Trophoblast cell (in vitro differentiated cells and primary cell): ENCODE measurements around the gene CGNL1.

ENCODE experiments used
- DNase-seq, 2 donors: peaks; one replicate each; pipeline ENCODE4 v3.0.0-alpha.2; 2016
- H2AFZ ChIP-seq: 2 replicates; pipeline ENCODE4 v1.6.1; 2013; ENCODE audit warnings: low read length, moderate library complexity, mild to moderate bottlenecking; ENCODE audit not compliant: insufficient read depth, poor library complexity
- H2AK5ac ChIP-seq: 2 replicates; pipeline ENCODE4 v1.6.1; 2013; ENCODE audit warnings: mild to moderate bottlenecking, low read length
- H2BK120ac ChIP-seq: 2 replicates; pipeline ENCODE4 v1.6.1; 2013; ENCODE audit warnings: low read length, mild to moderate bottlenecking, moderate library complexity; ENCODE audit not compliant: insufficient read depth, poor library complexity
- H2BK12ac ChIP-seq: 2 replicates; pipeline ENCODE4 v1.6.1; 2013; ENCODE audit warnings: mild to moderate bottlenecking, low read length, moderate library complexity
- H2BK5ac ChIP-seq: 2 replicates; pipeline ENCODE4 v1.6.1; 2013; ENCODE audit warnings: low read length, low read depth, moderate library complexity, mild to moderate bottlenecking; ENCODE audit not compliant: poor library complexity
- H3K14ac ChIP-seq: 2 replicates; pipeline ENCODE4 v1.6.1; 2013; ENCODE audit warnings: mild to moderate bottlenecking, low read length
- H3K18ac ChIP-seq: 2 replicates; pipeline ENCODE4 v1.6.1; 2013; ENCODE audit warnings: mild to moderate bottlenecking, low read length
- H3K23ac ChIP-seq: 2 replicates; pipeline ENCODE4 v1.6.1; 2013; ENCODE audit warnings: low read length
- H3K27ac ChIP-seq: 2 replicates; pipeline ENCODE4 v1.5.1; 2013; ENCODE audit warnings: low read depth, mild to moderate bottlenecking, inconsistent platforms, low read length, moderate library complexity
- H3K27me3 ChIP-seq: 2 replicates; pipeline ENCODE4 v1.6.1; 2013; ENCODE audit warnings: inconsistent platforms, mild to moderate bottlenecking, low read length, moderate library complexity; ENCODE audit not compliant: insufficient read depth
- H3K36me3 ChIP-seq, 2 experiments: 1 replicate in 1 of 2; 2 replicates in 1 of 2; pipeline ENCODE4 v1.6.1; 2013; ENCODE audit warnings: low read length in 2 of 2, mild to moderate bottlenecking in 2 of 2, moderate library complexity in 1 of 2; ENCODE audit not compliant: insufficient read depth in 2 of 2, control insufficient read depth in 1 of 2
- H3K4ac ChIP-seq: 2 replicates; pipeline ENCODE4 v1.6.1; 2013; ENCODE audit warnings: low read depth, mild to moderate bottlenecking, low read length, moderate library complexity
- H3K4me1 ChIP-seq, 2 experiments: 1 replicate in 1 of 2; 2 replicates in 1 of 2; pipeline ENCODE4 v1.6.1; 2013; ENCODE audit warnings: low read length in 2 of 2, mild to moderate bottlenecking in 2 of 2, moderate library complexity in 1 of 2; ENCODE audit not compliant: insufficient read depth in 2 of 2, control insufficient read depth in 1 of 2
- H3K4me2 ChIP-seq: 2 replicates; pipeline ENCODE4 v1.6.1; 2013; ENCODE audit warnings: inconsistent platforms, mild to moderate bottlenecking, low read length, moderate library complexity
- H3K4me3 ChIP-seq: 2 replicates; pipeline ENCODE4 v1.5.1; 2013; ENCODE audit warnings: mild to moderate bottlenecking, low read depth, low read length, inconsistent platforms
- H3K79me1 ChIP-seq: one replicate; pipeline ENCODE4 v1.6.1; 2013; ENCODE audit warnings: low read length
- H3K79me2 ChIP-seq: 2 replicates; pipeline ENCODE4 v1.6.1; 2013; ENCODE audit warnings: low read length, mild to moderate bottlenecking; ENCODE audit not compliant: control insufficient read depth, insufficient read depth, poor library complexity
- H3K9ac ChIP-seq: 2 replicates; pipeline ENCODE4 v1.6.1; 2013; ENCODE audit warnings: mild to moderate bottlenecking, low read length
- H3K9me3 ChIP-seq: 2 replicates; pipeline ENCODE4 v1.6.1; 2013; ENCODE audit warnings: low read depth, mild to moderate bottlenecking, control low read depth, inconsistent platforms, low read length; ENCODE audit not compliant: insufficient read depth
- H4K12ac ChIP-seq: 2 replicates; pipeline ENCODE4 v1.6.1; 2013; ENCODE audit warnings: low read depth, mild to moderate bottlenecking, low read length, moderate library complexity
- H4K8ac ChIP-seq: 2 replicates; pipeline ENCODE4 v1.6.1; 2013; ENCODE audit warnings: low read depth, mild to moderate bottlenecking, low read length, moderate library complexity
- H4K91ac ChIP-seq: one replicate; pipeline ENCODE4 v1.6.1; 2013; ENCODE audit warnings: low read depth, mild to moderate bottlenecking, low read length, moderate library complexity
- WGBS: extraction: QIAGEN DNeasy Blood & Tissue Kit; methylation state at CpG from one replicate; pipeline ENCODE4 v1.1.7; 2013; ENCODE audit warnings: missing lambda C conversion rate; ENCODE audit not compliant: insufficient read length, insufficient coverage; ENCODE audit errors: extremely low coverage; 5-methylcytosine and 5-hydroxymethylcytosine counted together

The CGNL1 gene

GRCh38 chr15:57373882-57374276, 2.4 kb upstream of the CGNL1 start:
- Histone ChIP-seq H3K4me3 (no peak overlapping the region), H3K79me2 (peaks cover 1% of the 10 kb centered on the region), H2BK5ac (no peak overlapping the region), H4K12ac (no peak overlapping the region), H4K91ac (no peak overlapping the region), H3K27ac (no peak overlapping the region), H2BK12ac (no peak overlapping the region), H2BK120ac (no peak overlapping the region), H3K4me2 (no peak overlapping the region), H3K14ac (no peak overlapping the region), H3K4ac (no peak overlapping the region), H3K18ac (no peak overlapping the region), H4K8ac (no peak overlapping the region), H3K79me1 (peaks cover 5% of the 10 kb centered on the region), H2AFZ (no peak overlapping the region), H2AK5ac (peak overlapping the region; percentile 23), H3K27me3 (no peaks in the 10 kb centered on the region), H3K9ac (no peak overlapping the region), H3K23ac (no peak overlapping the region), H3K36me3 (no peaks in the 10 kb centered on the region), H3K4me1 (no peaks in the 10 kb centered on the region), H3K9me3 (no peaks in the 10 kb centered on the region)
- WGBS = no CpG with 5 or more reads among the region's 1 CpG
- no peak for DNase-seq

DNA sequence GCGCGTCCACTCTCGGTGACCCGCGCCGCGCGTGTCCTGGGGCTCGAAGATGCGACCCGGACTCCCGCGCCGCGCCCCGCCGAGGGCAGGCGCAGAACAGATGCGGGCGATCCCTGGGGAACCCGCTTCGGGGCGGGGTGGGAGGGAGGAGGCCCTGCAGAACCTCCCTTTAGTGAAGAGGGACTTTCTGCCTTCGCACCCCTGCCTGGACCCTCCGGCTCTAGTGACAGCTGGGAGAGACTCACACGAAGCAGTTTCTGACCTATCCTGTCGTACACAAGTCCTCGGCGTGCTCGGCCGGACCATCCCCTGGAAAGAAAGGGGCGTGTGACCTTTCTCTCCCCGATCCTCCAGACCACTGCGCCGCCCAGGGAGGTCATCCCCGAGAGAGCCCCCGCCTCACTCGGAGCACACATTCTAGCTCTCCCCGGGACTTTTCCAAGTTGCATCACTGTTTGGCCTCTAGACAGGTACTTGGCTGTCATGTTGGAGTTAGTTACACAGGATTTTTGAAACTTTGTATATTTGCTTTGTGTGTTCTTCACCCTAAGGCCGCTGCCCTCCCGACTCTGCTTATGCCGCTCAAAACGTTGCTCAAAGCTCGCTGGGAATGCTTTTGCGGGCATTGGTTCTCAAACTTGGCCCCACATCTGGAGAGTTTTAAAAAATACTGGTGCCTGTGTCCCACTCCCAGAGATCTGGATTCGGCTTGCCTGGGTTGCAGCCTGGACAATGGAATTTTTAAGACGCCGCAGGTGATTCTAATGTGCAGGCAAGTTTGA, 582 bp downstream of the CGNL1 start:
- Histone ChIP-seq H2BK120ac (no peak overlapping the region), H3K36me3 (no peaks in the 10 kb centered on the region), H3K4me3 (peak overlapping the region; percentile 87), H2AK5ac (no peak overlapping the region), H3K4ac (no peak overlapping the region), H3K9me3 (no peaks in the 10 kb centered on the region), H3K79me1 (peaks cover 5% of the 10 kb centered on the region), H3K4me2 (peak overlapping the region; percentile 95), H4K8ac (no peak overlapping the region), H4K12ac (no peak overlapping the region), H3K18ac (peak overlapping the region; percentile 43), H2BK5ac (no peak overlapping the region), H3K9ac (peak overlapping the region; percentile 78), H3K23ac (no peak overlapping the region), H3K27ac (no peak overlapping the region), H3K79me2 (peaks cover 1% of the 10 kb centered on the region), H4K91ac (peak overlapping the region; percentile 20), H2AFZ (peak overlapping the region; percentile 0), H3K14ac (peak overlapping the region; percentile 38), H3K4me1 (no peaks in the 10 kb centered on the region), H3K27me3 (no peaks in the 10 kb centered on the region), H2BK12ac (no peak overlapping the region)
- WGBS = no CpG with 5 or more reads among the region's 48 CpGs
- DNase-seq = peak; percentile 30 to 57

GRCh38 chr15:57377478-57377847, 1.2 kb downstream of the CGNL1 start:
- Histone ChIP-seq H4K8ac (no peak overlapping the region), H3K4me2 (peak overlapping the region; percentile 95), H2BK120ac (no peak overlapping the region), H3K4ac (no peak overlapping the region), H2AFZ (no peak overlapping the region), H3K27me3 (no peaks in the 10 kb centered on the region), H3K18ac (no peak overlapping the region), H2BK5ac (no peak overlapping the region), H3K9me3 (no peaks in the 10 kb centered on the region), H3K4me1 (no peaks in the 10 kb centered on the region), H3K9ac (no peak overlapping the region), H3K14ac (no peak overlapping the region), H4K91ac (no peak overlapping the region), H4K12ac (no peak overlapping the region), H3K79me1 (peaks cover 5% of the 10 kb centered on the region), H3K36me3 (no peaks in the 10 kb centered on the region), H2BK12ac (no peak overlapping the region), H3K23ac (no peak overlapping the region), H2AK5ac (no peak overlapping the region), H3K4me3 (no peak overlapping the region), H3K79me2 (peaks cover 1% of the 10 kb centered on the region), H3K27ac (no peak overlapping the region)
- no CpG with 5 or more reads among the region's 4 CpGs for WGBS
- DNase-seq = peak in 1 of 2 donors; percentile 40

- H3K36me3 ChIP-seq = no peaks in the 10 kb centered on the region
- WGBS = no CpG with 5 or more reads among the region's 3 CpGs
Observed at GRCh38 chr15:57379487-57379886, 3.2 kb downstream of the CGNL1 start.

More at GRCh38 chr15:57379487-57379886, 3.2 kb downstream of the CGNL1 start:
- Histone ChIP-seq H3K79me2 (peaks cover 1% of the 10 kb centered on the region), H4K91ac (no peak overlapping the region), H3K18ac (no peak overlapping the region), H3K4me3 (no peak overlapping the region), H3K27ac (no peak overlapping the region), H2BK120ac (no peak overlapping the region), H2BK12ac (no peak overlapping the region), H3K9me3 (no peaks in the 10 kb centered on the region), H3K4me2 (no peak overlapping the region), H2BK5ac (no peak overlapping the region), H3K9ac (no peak overlapping the region), H3K27me3 (no peaks in the 10 kb centered on the region), H4K12ac (no peak overlapping the region), H3K4ac (no peak overlapping the region), H3K23ac (no peak overlapping the region), H3K79me1 (peaks cover 5% of the 10 kb centered on the region), H3K14ac (no peak overlapping the region), H4K8ac (no peak overlapping the region), H3K4me1 (no peaks in the 10 kb centered on the region), H2AFZ (no peak overlapping the region), H2AK5ac (no peak overlapping the region)
- no peak for DNase-seq
